Astrocyte of the spinal cord (primary cell): Measurements from ENCODE around the gene CD48.
"Not testable (repeated sequence)": the region's sequence is repeated elsewhere in the genome, so short reads cannot be mapped to it uniquely, and the experiment has no call there.

Experiments used
- DNase-seq: peaks from one replicate; pipeline ENCODE4 v3.0.0; 2011; ENCODE audit warnings: low read depth, low spot score
- H3K4me3 ChIP-seq: 2 replicates; pipeline ENCODE4 v1.5.1; 2011; ENCODE audit warnings: low read depth, mild to moderate bottlenecking, low read length, moderate library complexity
- in situ Hi-C: cut with HindIII; loops from 2 replicates; pipeline ENCODE4 v1.10.0; 2017; ENCODE audit warnings: low sequenced_read_pairs
- TF ChIP-seq, protein P1 (sequence below): IDR thresholded peaks from 2 replicates; pipeline ENCODE4 v1.5.1; 2012; ENCODE audit warnings: low read depth, mild to moderate bottlenecking, low read length, inconsistent platforms

CD48 gene

DNA sequence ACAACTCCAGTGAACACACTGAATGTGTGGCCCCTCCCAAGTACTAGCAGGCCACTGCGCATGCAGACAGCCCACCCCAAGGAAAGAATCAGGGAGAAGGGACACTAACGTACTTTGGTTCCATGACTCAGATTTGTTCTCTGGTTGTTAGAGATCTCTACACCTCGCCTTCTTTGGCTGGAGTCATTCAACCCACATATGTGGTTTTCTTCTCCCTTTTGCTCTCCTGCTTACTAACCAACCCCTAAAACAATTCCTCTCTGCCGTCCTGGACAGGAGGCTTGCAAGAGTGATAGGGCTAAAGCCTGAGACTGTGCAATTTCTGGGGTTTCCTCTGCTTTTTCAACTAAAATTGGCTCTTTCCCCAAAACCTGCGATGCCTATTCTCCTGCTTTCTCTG is 5.7 kb upstream of the CD48 start:
- in situ Hi-C loops, result no loop called here
- no peak overlapping the region for H3K4me3 ChIP-seq
- DNase-seq, result no peak
- TF ChIP-seq, protein P1, sequence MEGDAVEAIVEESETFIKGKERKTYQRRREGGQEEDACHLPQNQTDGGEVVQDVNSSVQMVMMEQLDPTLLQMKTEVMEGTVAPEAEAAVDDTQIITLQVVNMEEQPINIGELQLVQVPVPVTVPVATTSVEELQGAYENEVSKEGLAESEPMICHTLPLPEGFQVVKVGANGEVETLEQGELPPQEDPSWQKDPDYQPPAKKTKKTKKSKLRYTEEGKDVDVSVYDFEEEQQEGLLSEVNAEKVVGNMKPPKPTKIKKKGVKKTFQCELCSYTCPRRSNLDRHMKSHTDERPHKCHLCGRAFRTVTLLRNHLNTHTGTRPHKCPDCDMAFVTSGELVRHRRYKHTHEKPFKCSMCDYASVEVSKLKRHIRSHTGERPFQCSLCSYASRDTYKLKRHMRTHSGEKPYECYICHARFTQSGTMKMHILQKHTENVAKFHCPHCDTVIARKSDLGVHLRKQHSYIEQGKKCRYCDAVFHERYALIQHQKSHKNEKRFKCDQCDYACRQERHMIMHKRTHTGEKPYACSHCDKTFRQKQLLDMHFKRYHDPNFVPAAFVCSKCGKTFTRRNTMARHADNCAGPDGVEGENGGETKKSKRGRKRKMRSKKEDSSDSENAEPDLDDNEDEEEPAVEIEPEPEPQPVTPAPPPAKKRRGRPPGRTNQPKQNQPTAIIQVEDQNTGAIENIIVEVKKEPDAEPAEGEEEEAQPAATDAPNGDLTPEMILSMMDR, result no peak

DNA sequence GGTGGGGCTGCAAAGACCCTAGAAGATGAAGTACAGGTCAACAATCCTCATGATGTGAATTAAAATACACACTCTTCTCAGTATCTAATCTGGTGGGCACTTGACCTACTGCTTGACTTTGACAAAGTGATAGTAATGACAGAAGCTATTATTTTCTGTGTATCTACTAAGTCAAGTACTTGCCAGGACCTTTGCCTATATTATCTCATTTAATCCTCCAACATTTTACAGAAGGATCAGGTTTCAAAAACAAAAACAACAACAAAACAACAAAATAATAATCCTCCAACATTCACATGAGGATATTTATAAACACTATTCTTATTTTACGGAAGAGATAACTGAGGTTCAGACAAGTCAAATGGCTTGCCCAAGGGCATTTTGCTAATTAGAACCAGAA is 4.4 kb upstream of the CD48 start:
- DNase-seq, result no peak
- in situ Hi-C loops, result no loop called here
- TF ChIP-seq, protein P1, result no peak
- H3K4me3 ChIP-seq, result no peak overlapping the region

DNA sequence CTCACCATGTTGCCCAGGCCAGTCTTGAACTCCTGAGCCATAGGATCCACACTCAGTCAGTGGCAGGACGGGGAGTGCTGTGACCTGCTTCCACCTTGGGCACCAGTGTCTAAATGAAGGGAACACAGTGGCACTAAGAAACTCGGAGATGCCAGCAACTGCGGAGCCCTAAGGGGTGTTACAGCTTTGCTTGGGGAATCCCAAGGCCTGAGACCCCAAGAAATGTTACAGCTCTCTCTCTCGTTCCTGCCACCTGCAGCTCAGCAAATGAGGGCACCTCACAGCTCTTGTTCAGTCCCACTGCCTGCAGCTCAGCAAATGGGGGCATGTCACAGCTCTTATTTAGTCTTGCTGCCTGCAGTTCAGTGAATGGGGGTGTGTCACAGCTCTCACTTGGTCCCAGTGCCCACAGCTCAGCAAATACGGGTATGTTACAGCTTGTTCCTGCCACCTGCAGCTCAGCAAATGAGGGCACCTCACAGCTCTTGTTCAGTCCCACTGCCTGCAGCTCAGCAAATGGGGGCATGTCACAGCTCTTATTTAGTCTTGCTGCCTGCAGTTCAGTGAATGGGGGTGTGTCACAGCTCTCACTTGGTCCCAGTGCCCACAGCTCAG is 2.5 kb upstream of the CD48 start:
- H3K4me3 ChIP-seq, in situ Hi-C loops, DNase-seq: not testable (repeated sequence)

DNA sequence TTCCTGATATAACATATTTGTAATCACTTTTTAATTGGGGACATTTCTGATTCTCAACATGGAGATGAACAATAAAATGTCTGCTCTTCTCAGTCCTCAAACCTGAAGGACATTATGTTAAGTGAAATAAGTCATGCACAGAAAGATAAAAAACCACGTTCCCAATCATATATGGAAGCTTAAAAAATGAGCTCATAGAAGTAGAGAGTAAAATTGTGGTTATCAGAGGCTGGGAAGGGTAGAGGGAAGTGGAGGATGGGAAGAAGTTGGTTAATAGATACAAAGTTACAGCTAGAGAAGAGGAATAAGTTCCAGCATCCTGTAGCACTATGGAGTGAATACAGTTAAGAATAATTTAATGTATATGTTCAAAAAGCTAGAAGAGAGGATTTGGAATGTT is 1.5 kb upstream of the CD48 start:
- no peak overlapping the region for H3K4me3 ChIP-seq
- DNase-seq, result no peak
- in situ Hi-C loops, result no loop called here
- TF ChIP-seq, protein P1, result no peak

DNA sequence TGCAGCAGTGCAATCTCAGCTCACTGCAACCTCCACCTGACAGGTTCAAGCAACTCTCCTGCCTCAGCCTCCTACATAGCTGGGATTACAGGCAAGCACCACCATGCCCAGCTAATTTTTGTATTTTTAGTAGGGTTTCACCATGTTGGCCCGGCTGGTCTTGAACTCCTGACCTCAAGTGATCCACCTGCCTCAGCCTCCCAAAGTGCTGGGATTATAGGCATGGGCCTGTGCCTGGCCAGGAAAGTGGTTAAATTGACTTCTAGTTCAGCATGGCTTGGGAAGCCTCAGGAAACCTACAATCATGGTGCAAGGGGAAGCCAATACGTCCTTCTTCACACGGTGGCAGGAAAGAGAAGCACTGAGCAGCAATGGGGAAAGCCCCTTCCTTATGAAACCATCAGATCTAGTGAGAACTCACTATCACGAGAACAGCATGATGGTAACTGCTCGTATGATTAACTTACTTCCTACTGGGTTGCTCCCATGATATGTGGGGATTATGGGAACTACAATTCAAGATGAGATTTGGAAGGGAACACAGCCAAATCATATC is 981 bp upstream of the CD48 start:
- H3K4me3 ChIP-seq, result not testable (repeated sequence)

DNA sequence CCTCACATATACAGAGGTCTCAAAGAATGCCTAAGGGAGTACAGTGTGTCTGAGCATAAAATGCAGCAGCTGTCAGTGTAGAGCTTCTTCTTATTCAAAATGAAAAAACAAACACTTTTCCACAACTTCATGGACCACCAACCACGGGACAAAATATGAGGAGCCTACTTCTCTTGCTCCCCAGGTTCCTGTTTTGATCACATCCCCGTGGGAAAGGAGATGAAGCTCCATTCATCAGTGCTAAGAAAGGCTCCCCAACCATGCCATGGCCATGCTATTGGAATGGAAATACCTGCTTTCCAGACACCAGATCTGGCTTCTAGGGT is 383 bp downstream of the CD48 start:
- TF ChIP-seq, protein P1, result no peak
- in situ Hi-C loops, result no loop called here
- no peak overlapping the region for H3K4me3 ChIP-seq
- DNase-seq, result no peak

More for the DNA sequence above, 981 bp upstream of the CD48 start:
- DNase-seq, in situ Hi-C loops: not testable (repeated sequence)

DNA sequence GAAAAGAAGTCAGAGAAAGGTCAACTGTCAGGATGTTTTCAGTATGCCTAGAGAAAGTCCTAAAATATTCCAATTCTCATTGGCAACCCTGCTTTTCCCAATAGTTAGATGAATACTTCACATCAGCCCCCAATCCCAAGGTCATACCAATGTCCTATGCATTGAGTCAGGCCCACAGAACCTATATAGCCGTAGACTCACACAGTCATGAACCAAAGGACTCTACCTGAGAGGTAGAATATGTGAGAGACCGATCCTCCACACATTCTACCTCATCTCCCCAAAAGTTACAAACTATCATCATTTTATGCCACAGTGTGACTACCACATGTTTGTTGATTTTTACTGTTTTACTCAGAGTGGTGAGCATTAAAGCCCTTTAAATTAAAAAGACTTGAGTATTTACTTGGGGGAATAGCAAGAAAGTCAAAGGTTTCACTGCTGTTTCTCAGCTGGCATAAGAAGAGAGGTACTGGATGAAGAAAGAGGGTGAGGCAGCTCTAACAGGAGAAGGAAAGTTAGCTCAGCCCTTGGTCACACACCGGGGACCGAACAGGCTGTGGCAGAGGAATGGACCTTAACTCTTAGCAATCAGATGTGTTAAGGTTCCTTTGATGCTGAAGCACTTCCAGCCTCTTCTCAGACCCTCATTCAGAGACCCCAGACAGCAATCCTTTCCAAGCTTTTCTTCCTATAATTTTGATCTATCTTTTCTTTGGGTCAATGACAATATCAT is 937 bp downstream of the CD48 start:
- TF ChIP-seq, protein P1, result no peak
- in situ Hi-C loops, result no loop called here
- DNase-seq, result no peak
- no peak overlapping the region for H3K4me3 ChIP-seq
